Stimulated activated CD8-positive, alpha-beta memory T cell treated with anti-CD3 and anti-CD28 coated beads, Interleukin-4, amount 100 ng/mL, for 4 hours (primary cell): ENCODE measurements around the gene CYP17A1.
A peak's percentile ranks its signal among the peaks of the same experiment; 100 is the strongest.
"Not testable (repeated sequence)": the region's sequence is repeated elsewhere in the genome, so short reads cannot be mapped to it uniquely, and the experiment has no call there.

ENCODE experiments used
- DNase-seq, 2 donors: peaks; one replicate each; pipeline ENCODE4 v3.0.0-alpha.2; 2020; ENCODE audit warnings: low read depth in 2 of 2, low spot score in 1 of 2

Gene CYP17A1

DNA sequence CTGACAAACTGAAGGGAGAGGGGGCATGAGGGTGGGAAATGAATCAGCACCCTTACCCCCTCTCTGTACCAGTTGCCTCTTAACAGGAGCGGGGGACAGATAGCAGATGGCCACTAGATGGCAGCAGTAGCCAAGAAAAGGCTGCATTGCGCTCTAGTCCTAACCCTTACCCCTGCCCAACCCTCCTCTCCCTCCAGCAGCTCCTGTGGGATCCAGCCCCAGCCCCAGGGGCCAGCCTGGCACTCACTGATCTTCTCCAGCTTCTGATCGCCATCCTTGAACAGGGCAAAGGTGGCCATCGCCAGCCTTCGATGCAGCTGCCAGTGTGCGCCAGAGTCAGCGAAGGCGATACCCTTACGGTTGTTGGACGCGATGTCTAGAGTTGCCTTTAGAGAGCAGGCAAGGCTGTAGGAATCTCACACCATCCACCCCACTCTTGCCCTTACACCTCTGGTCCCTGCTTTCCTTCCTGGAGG, 2.2 kb downstream of the CYP17A1 start:
- DNase-seq = peak; percentile 34 to 47

- no peak for DNase-seq
Measured at GRCh38 chr10:102834143-102834542, 3.1 kb downstream of the CYP17A1 start.

GRCh38 chr10:102832987-102833386, 4.2 kb downstream of the CYP17A1 start:
- DNase-seq = no peak

DNA sequence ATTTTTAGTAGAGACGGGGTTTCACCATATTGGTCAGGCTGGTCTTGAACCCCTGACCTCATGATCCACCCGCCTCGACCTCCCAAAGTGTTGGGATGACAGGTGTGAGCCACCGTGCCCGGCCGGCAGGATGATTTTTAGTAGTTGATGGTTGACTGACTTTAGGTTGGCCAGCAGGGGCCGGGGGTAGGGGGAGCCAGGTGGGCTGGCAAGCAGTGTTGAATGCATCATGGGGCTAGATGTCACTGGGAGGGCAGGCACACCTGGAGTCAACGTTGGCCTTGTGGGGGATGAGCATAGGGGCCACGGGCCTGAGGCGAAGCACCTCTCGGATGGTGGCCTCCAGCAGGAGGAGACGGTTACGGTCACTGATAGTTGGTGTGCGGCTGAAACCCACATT, 5.0 kb downstream of the CYP17A1 start:
- DNase-seq = no peak

DNA sequence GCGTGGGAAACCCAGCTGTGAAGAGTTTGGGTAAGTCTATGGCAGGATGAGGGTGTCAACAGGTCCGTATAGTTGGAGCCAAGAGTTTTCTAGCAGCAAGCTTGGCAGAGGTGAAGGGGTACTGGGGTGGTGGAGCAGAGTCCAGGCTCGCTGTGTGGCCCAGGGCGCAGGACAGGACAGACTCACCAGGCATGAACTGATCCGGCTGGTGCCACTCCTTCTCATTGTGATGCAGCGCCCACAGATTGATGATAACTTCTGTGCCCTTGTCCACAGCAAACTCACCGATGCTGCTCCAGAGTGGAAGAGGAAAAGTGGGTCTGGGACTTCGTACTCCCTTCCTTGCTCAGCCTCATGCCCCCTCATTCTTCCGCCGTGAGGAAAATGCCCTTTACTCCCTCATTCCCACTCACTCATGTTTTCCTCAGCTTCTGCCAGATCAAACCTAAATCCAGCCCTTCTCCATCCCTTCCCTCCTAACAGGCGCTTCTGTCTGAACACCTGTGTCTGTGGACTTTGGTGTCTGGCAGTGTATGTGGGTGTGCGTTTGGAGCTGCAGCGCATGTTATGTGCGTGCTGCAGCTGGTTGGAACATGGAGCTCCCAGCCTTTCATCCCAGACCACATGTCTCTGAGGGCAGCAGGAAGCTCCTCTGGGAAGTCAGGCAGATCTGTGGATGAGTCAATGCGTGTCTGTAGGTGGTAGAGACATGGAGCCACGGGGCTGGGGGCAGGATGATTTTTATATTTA, 5.7 kb downstream of the CYP17A1 start:
- DNase-seq = no peak

GRCh38 chr10:102827597-102827975, 9.6 kb downstream of the CYP17A1 start:
- no peak for DNase-seq

GRCh38 chr10:102826148-102826796, 10.9 kb downstream of the CYP17A1 start:
- no peak for DNase-seq

GRCh38 chr10:102824664-102825063, 12.5 kb downstream of the CYP17A1 start:
- DNase-seq = no peak

- DNase-seq = no peak
Measured at GRCh38 chr10:102822222-102822621, 15.0 kb downstream of the CYP17A1 start.

- not testable (repeated sequence) for DNase-seq
Measured at GRCh38 chr10:102820008-102820407, 17.2 kb downstream of the CYP17A1 start.

DNA sequence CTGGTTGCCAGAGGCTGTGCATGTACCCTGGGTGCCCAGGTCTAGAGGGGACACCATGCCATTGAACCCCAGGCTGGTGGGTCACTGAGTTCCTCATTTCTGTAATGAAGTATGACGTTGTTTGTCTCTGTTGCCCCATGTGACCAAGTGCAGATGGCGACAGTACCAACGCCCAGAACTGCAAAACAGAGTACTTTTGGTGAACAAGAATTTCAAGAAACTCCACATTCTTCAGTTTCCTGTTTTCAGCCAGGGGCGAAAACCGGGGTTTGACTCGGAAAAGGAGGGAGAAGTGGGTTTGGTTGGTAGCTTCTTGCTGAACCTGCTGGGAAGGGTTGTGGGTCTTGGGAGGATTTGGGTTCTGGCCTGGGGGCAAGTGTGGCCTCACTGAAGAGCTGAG, 18.2 kb downstream of the CYP17A1 start:
- DNase-seq = no peak

DNA sequence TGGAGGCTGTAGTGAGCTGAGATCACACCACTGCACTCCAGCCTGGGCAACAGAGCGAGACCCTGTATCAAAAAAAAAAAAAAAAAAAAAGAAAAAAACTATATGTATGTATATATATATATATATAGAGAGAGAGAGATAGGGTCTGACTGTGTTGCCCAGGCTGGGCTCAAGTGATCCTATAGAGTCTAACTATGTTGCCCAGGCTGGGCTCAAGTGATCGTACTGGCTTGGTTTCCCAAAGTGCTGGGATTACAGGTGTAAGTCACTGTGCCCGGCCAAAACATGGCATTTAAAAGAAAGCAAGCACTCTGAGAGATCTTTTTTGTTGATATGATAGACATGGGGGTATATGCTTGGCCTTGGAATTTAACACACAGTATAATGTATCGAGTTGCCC, 20.0 kb downstream of the CYP17A1 start:
- DNase-seq = no peak

GRCh38 chr10:102815790-102816549, 21.2 kb downstream of the CYP17A1 start:
- no peak for DNase-seq

GRCh38 chr10:102814873-102815661, 22.1 kb downstream of the CYP17A1 start:
- no peak for DNase-seq

- no peak for DNase-seq
Measured at GRCh38 chr10:102814453-102814871, 22.8 kb downstream of the CYP17A1 start.

DNA sequence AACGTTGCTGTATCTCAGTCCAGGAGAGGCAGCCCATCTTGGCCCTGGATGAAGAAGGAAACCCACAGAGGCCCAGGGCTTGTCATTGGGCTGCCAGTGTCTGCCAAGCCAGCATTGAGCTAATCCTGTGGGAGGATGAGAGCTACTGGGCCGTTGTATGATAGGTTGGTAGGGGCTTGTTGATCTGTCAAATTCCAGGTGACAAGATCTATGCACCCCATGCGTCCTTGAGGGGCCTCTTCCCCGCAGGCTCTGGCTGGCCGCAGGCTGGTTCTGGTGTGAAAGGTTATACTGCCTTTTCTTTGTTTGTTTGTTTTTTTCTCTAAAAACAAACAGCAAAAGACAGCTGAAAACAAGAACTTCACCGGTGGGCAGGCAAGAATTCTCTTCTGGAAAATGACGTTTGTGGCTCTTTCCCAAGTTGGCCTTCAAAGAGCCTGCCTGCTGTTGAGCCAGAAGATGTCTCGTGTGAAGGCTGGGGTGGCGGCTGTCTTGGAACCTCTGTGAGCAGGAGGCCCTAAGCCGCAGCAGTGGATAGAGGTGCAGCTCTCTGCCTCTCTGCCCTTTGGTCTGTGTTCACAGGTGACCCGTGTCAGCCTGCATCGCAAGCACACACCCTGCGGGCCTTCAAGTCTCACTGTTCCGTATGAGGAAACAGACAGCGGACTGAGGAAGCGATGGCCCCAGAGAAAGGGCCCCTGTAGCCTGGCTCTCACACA, 23.3 kb downstream of the CYP17A1 start:
- no peak for DNase-seq

- no peak for DNase-seq
Measured at GRCh38 chr10:102813017-102813541, 24.1 kb downstream of the CYP17A1 start.

GRCh38 chr10:102812231-102812876, 24.9 kb downstream of the CYP17A1 start:
- no peak for DNase-seq

DNA sequence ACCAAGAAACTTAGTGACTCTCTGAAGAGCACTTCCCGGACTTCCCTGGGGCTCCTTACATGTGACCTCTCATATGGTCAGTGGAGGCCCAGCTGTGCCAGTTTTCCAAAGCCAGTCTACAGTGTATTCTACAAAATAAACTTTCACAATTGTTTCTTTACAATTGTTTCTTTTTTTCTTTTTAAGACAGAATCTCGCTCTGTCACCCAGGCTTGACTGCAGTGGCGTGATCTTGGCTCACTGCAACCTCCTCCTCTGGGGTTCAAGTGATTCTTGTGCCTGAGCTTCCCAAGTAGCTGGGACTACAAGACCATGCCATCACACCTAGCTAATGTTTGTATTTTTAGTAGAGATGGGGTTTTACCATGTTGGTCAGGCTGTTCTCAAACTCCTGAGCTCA, 25.9 kb downstream of the CYP17A1 start:
- DNase-seq = no peak

- no peak for DNase-seq
Measured at GRCh38 chr10:102808380-102808779, 28.8 kb downstream of the CYP17A1 start.
